HG02870 (cell line): ENCODE data around the gene NME3.
A peak's percentile ranks its signal among the peaks of the same experiment; 100 is the strongest.

Source experiments
- ATAC-seq: cut with Tn5 transposase; IDR thresholded peaks from one replicate; pipeline ENCODE4 v1.9.1; 2021; ENCODE audit warnings: mild to moderate bottlenecking, moderate library complexity; ENCODE audit not compliant: unreplicated experiment

NME3 gene

DNA sequence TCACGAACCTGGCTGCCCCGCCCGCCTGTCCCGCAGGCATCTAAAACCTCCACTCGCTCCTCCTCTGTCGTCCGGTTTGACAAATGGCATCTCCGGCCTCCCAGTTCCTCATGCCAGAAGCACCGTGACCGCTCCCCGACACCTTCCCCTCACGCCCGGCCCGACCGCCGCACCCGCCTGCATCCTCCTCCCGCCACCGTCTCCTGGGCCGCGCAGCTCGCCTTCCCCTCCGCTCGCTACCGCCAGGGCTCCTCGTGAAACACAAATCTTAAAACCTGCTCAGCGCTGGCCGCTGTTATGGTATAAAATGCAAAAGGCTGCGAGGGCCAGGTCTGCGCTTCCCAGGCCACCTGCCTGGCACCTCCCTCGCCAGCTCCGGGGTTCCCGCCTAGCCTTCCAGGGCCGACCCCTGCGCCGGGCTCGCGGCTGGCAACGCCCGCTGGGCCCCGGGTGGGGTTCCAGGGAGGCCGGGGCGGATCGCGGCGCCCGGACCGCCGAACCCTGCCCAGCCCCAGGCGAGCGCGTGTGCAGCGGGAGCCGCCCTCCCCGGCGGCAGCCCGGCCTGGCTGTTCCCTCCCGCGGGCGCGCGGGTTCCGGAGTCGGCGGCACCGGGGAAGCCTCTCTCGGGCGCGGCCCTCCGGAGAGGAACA is 10.5 kb upstream of the NME3 start:
- no peak for ATAC-seq

GRCh38 chr16:1781254-1781653 is 9.9 kb upstream of the NME3 start:
- ATAC-seq: no peak

DNA sequence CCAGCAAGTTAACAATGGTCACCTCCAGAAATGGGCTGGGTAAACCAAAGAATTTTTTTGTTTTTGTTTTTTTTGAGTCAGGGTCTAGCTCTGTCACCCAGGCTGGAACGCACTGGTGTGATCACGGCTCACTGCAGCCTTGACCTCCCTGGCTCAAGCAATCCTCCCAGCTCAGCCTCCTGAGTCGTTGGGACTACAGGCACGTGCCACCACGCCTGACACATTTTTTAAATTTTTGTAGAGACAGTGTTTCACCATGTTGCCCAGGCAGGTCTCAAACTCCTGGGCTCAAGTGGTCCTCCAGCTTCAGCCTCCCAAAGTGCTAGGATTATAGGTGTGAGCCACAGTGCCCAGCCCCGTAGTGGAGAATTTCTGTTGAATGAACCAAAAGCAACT is 9.3 kb upstream of the NME3 start:
- no peak for ATAC-seq

DNA sequence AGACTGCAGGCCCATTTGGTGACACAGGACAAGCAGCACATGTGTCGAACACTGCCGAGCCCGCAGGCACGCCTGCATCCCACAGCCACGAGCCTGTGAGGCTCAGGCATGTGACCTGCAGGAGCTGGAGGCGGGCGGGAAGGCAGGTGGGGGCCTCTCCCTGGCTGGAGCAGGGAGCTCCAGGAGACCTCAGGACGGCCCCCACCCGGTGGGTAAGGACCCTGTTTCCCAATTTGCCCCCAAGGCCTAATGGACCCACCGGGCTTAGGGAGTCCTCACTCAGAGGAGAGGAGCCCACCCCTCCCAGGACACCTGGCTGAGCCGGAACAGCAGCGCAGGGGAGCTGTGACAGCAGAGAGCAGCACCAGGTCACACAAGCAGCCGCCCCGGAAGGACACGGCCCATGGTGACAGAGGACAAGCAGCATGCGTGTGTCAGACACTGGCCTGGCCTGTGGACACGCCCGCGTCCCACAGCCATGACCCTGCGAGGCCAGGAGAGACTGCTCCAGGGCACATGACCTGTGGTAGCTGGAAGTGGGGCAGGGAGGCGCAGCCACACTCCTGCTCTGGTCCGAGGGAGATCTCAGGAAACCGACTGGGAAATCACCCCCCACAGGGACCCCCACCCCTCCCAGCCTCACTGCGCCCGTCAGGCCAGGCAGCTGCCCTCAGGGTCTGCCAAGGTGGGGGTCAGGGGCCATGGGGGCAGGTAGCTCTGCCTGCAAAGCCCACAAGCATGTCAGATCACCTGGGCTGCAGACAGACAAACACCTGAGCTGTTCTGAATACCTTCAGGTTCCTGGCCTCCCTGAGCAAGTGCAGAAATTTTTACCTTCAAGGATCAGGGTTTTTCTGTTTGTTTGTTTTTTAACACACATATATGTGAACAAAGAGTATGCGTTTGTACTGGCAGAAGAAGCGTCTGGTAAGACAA is 8.7 kb upstream of the NME3 start:
- no peak for ATAC-seq

DNA sequence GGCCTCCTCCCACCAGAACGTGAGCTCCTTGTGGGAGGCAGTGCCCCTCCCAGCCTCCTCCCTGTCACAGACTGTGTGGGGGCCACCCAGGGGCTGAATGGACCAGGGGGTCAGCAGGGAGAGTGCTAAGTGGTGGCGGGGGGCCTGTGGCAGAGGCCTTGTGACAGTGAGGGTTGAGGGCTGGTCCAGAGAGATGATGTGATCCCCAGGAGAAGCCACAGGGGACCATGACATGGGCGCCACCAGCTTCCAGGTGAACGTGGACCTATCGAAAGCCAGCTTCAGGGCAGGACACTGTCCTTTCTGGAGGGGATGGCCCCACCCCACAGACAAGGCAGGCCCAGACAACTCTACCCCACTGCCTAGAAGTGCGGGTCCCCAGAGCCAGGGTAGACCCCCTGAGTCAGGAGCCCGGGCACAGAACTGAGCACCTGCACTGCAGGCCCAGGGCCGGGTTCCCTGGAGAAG is 7.9 kb upstream of the NME3 start:
- no peak for ATAC-seq

DNA sequence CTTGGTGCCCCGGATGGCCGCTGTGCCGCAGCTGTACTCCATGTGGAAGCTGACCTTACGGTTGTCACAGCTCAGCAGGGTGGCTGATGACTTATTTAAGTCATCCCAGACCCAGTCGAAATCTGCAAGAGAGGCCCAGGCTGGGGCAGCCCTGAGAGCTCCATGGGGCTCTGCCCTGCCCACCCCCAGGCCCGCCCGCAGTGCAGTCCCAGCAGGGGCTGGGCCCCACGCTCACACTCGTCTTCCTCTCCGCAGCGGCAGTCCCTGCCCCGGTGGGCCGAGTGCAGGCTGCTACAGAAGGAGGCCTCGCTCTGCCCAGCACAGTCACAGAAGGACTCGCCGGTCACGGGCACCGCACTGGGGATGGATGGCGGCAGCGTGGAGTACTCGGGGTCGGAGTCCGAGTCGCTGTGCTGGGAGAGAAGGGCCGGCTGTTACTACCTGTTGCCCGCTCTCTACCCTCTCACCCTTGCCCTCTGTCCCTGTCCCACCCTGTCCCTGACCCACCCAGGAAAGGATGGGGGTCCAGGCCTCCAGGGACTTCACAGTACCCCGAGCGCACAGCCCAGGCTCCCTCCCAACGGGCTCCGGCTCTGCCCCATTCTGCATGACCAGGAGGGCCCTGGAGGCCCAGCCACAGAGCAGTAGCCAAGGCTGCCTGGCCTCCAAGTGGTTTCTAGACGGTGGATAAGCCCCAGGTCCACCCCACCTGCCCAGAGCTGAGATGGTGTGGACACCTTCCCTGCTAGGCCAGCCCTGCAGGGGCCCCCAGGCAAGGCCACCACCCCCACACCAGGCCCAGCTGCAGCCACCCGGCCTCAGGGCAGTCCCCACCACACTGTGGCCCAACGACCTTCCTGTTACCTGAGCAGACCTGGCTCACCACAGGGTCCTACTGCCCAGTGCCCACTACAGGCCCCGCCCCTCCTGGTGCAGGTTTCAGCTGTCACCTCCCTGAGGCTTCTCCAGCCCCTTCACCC is 7.1 kb upstream of the NME3 start:
- no peak for ATAC-seq

- no peak for ATAC-seq
Measured at GRCh38 chr16:1777375-1778199, 6.2 kb upstream of the NME3 start.

- ATAC-seq: no peak
Measured at GRCh38 chr16:1776991-1777374, 5.6 kb upstream of the NME3 start.

DNA sequence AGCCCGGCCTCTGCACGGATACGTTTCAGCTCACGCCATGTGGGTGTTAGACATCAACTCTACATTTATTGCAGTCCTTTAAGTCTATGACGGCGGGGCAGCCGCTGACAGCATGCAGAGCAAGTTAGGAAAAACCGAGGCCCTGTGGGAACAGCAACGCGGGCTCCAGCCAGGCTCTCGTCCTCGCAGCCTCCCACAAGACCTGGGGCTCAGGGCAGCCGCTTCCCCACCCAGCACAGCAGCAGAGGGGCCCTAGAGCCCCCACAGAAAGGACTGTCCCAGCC is 5.3 kb upstream of the NME3 start:
- ATAC-seq: no peak

DNA sequence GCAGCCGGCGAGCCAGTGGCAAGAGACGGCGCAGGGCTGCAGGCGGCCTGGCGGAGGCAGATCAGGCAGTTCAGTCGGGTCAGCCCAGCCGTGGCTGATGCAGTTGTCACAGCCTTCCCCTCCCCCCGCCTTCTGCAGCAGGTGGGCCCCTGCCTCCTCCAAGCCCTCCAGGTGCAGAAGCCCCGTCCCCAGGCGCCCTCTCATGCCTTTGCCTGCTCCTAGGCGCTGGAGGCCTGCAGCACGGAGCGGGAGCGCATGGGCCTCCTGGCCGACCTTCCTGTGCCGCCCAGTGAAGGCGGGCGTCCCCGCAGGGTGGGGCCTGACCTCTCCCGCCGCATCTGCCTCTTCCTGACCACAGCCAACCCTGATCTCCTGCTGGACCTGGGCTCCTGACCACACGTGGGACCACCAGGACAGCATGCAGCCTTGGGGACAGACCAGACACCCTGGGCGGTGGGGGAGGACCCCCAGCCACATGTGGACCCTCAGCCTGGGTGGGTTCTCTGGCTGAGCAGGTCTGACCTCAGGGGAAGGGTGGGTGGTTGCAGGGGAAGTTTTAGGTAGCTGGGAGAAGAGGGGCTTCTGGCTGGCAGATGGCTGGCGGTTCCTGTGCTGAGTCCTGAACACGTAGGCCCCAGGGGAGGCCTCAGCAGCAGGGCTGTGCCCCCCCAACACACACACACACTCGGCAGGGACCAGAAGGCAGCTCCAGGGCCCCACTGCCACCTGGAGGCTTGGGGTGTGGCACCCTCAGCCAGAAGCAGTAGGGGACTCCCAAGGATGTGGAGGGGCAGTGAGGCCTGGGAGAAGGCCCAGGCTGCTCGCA is 4.7 kb upstream of the NME3 start:
- ATAC-seq: no peak

- ATAC-seq: no peak
Measured at GRCh38 chr16:1775006-1775845, 3.9 kb upstream of the NME3 start.

DNA sequence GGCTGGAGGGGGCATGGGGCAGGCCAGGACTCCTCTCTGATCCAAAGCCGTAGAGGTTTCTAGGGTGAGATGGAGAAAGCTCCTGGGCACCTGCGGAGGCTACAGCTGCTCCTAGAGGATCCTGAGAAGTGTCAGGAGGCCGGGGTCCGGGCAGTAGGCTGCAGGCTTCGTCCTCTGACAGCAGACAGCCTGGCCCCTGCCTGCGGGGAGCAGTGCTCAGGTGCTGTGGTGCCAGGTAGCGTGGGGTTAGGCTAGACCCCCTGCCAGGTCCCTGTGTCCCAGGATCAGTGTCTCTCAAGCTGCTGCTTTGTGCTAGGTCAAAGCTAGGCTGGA is 3.1 kb upstream of the NME3 start:
- no peak for ATAC-seq

DNA sequence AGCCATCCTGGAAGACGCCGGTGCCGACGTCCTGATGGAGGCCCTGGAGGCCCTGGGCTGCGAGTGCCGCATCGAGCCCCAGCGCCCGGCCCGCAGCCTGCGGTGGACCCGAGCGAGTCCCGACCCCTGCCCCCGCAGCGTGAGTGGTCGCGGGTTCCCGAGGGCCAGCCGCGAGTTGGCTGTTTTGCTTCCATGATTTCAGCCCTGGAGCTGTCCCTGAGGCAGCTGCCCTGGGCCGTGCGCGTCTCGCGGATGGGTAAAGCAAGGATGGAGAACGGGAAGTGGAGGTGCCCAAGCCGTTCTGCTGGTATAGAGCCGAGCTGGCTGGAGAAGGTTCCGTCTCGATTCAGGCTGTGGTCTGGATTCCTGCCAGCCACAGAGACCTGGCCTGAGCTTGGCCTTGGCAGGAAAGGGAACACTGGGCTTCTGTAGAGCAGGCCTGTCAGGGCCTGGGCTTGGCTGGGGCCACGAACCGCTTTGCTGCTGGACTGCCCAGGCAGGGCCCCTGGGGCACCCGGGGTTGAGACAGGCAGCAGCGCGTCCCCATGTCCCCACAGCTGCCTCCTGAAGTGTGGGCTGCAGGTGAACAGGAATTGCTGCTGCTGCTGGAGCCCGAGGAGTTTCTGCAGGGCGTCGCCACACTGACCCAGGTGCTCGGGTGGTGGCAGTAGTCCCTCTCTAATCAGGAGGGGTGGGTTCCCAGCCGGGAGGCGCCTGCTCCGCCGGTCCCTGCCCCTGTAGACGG is 2.5 kb upstream of the NME3 start:
- ATAC-seq: no peak

- peak; percentile 40 for ATAC-seq
Measured at GRCh38 chr16:1772908-1773702, 1.8 kb upstream of the NME3 start, which contains the start of gene MRPS34. Gene MRPS34 (minus strand): TSS chr16:1773134. CDS start chr16:1773119, 15 bp downstream.

GRCh38 chr16:1772362-1772907 is 1.1 kb upstream of the NME3 start, which contains the start of gene EME2:
Gene EME2 (plus strand): TSS chr16:1772810. CDS start chr16:1773228, 418 bp downstream.
- ATAC-seq: no peak

DNA sequence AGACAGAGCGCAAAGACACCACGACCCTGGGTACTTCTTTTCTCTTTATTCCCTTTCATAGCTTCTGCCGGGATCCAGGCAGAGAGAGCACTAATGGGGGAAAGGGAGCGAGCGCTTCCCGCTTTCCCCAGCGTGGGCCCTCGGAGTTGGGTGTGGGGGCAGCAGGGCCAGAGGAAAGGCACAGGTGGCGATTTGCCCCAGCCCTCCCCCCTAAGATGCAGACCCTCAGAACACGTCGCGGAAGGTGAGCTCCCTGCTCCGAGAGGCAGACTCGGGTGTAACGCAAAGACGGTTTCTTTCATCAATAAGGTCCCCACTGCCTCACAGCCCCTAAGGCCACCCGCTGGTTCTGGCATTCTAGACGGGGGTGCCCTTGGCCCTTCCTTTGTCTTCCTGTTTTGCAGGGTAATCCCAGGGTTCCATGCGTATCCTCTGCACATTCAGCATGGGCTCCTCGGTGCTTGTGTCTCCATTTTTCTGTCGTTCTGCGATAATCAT is 570 bp upstream of the NME3 start:
- no peak for ATAC-seq
